CD14-positive monocyte (primary cell): Measurements from ENCODE around the gene SIRPA. TPM values are rescaled to one million over a fixed set of nuclear protein-coding genes. Genes with fewer than 3 reads are reported as not detected.

ENCODE experiments used
- DNase-seq, 3 donors: peaks; one replicate each; pipeline ENCODE4 v3.0.0-alpha.2; 2011 to 2022
- H2AFZ ChIP-seq: 2 replicates; pipeline ENCODE4 v1.6.0; 2012; ENCODE audit warnings: mild to moderate bottlenecking, low read depth, low read length, inconsistent platforms; ENCODE audit not compliant: insufficient read depth, poor library complexity, severe bottlenecking
- H3K27ac ChIP-seq, 2 donors: 1 replicate in 1 of 2; 2 replicates in 1 of 2; pipeline ENCODE4 v1.5.1; 2012 to 2013; ENCODE audit warnings: low read length in 2 of 2, control low read depth in 1 of 2, inconsistent platforms in 1 of 2, low read depth in 1 of 2, mild to moderate bottlenecking in 1 of 2
- H3K27me3 ChIP-seq, 2 donors: one replicate each; pipeline versions ENCODE4 v1.6.0 to v1.6.1; 2011 to 2013; ENCODE audit warnings: low read length in 2 of 2; ENCODE audit not compliant: control insufficient read depth in 2 of 2, insufficient read depth in 2 of 2
- H3K36me3 ChIP-seq, 2 donors: replicated peaks in 1 of 2; 1 replicate in 1 of 2; 2 replicates in 1 of 2; pipeline versions ENCODE4 v1.5.1 to v1.6.1; 2012 to 2013; ENCODE audit warnings: low read length in 2 of 2, control low read depth in 1 of 2, inconsistent platforms in 1 of 2, mild to moderate bottlenecking in 1 of 2; ENCODE audit not compliant: insufficient read depth in 2 of 2, control insufficient read depth in 1 of 2
- H3K4me1 ChIP-seq, 2 donors: 1 replicate in 1 of 2; 2 replicates in 1 of 2; pipeline versions ENCODE4 v1.5.1 to v1.6.1; 2012 to 2013; ENCODE audit warnings: low read length in 2 of 2, control low read depth in 1 of 2, inconsistent platforms in 1 of 2, mild to moderate bottlenecking in 1 of 2, moderate library complexity in 1 of 2; ENCODE audit not compliant: insufficient read depth in 2 of 2, control insufficient read depth in 1 of 2
- H3K4me2 ChIP-seq: replicated peaks from 2 replicates; pipeline ENCODE3; 2012; ENCODE audit warnings: low read length, moderate library complexity, mild to moderate bottlenecking; ENCODE audit not compliant: poor library complexity, severe bottlenecking; ENCODE audit errors: extremely low read depth
- H3K4me3 ChIP-seq, 3 experiments: fragments of 200-600 bp in 1 of 3; sonication (generic) in 1 of 3; replicated peaks in 1 of 3; 1 replicate in 2 of 3; 2 replicates in 1 of 3; pipeline ENCODE4 v1.5.1; 2011 to 2013; ENCODE audit warnings: low read length in 3 of 3, mild to moderate bottlenecking in 3 of 3, control low read depth in 2 of 3, low read depth in 2 of 3, inconsistent platforms in 1 of 3, moderate library complexity in 1 of 3
- H3K79me2 ChIP-seq: 2 replicates; pipeline ENCODE4 v1.6.0; 2012; ENCODE audit warnings: mild to moderate bottlenecking, control low read depth, inconsistent platforms, low read length, moderate library complexity; ENCODE audit not compliant: insufficient read depth
- H3K9ac ChIP-seq: 2 replicates; pipeline ENCODE4 v1.6.0; 2017; ENCODE audit warnings: low read length, mild to moderate bottlenecking; ENCODE audit not compliant: insufficient read depth, poor library complexity, severe bottlenecking
- H3K9me3 ChIP-seq, 2 donors: replicated peaks in 1 of 2; 1 replicate in 1 of 2; 2 replicates in 1 of 2; pipeline versions ENCODE4 v1.5.1 to v1.6.1; 2012 to 2013; ENCODE audit warnings: low read length in 2 of 2, control low read depth in 1 of 2; ENCODE audit not compliant: control insufficient read depth in 1 of 2, insufficient read depth in 1 of 2
- H4K20me1 ChIP-seq: 2 replicates; pipeline ENCODE4 v1.6.0; 2012; ENCODE audit warnings: mild to moderate bottlenecking, low read length, control low read depth, moderate library complexity; ENCODE audit not compliant: insufficient read depth
- H3K27ac Mint-ChIP-seq, 7 donors: one replicate each; pipeline ENCODE4 v1.8.0; 2020; ENCODE audit warnings: mild to moderate bottlenecking in 7 of 7, mixed read lengths in 7 of 7, moderate library complexity in 6 of 7, inconsistent platforms in 2 of 7
- H3K27me3 Mint-ChIP-seq, 3 donors: one replicate each; pipeline ENCODE4 v1.8.0; 2021 to 2022; ENCODE audit warnings: low read depth in 3 of 3, mild to moderate bottlenecking in 3 of 3, mixed read lengths in 3 of 3, moderate library complexity in 3 of 3, inconsistent platforms in 1 of 3
- H3K36me3 Mint-ChIP-seq, 2 donors: one replicate each; pipeline ENCODE4 v1.8.0; 2020; ENCODE audit warnings: mixed read lengths in 2 of 2, inconsistent platforms in 1 of 2, mild to moderate bottlenecking in 1 of 2
- H3K4me1 Mint-ChIP-seq: one replicate; pipeline ENCODE4 v1.8.0; 2020; ENCODE audit warnings: mild to moderate bottlenecking, mixed read lengths
- H3K4me3 Mint-ChIP-seq, 2 donors: one replicate each; pipeline ENCODE4 v1.8.0; 2020; ENCODE audit warnings: mild to moderate bottlenecking in 2 of 2, mixed read lengths in 2 of 2, moderate library complexity in 1 of 2
- H3K9me3 Mint-ChIP-seq, 7 donors: one replicate each; pipeline ENCODE4 v1.8.0; 2020 to 2022; ENCODE audit warnings: mixed read lengths in 7 of 7, mild to moderate bottlenecking in 6 of 7, moderate library complexity in 6 of 7, inconsistent platforms in 2 of 7
- WGBS: methylation state at CpG from one replicate; pipeline ENCODE4 v1.1.5; 2013; ENCODE audit warnings: missing lambda C conversion rate; ENCODE audit not compliant: insufficient coverage; 5-methylcytosine and 5-hydroxymethylcytosine counted together
- intact Hi-C, 2 donors: fragments of 100-400 bp; cut with micrococcal nuclease; formaldehyde crosslinking; loops; one replicate each; pipeline versions ENCODE4 v1.15.0 to v1.15.1; 2023
- polyA plus RNA-seq, 3 donors: library from polyadenylated mRNA; depleted of rRNA in 1 of 3; unstranded in 2 of 3; stranded (reverse) in 1 of 3; fragments of 300-500 nt in 2 of 3; fragments of >200 nt in 1 of 3; fragmentation: Illumina TruSeq in 2 of 3; gene quantifications; 1 replicate in 2 of 3; 2 replicates in 1 of 3; pipeline ENCODE4 v1.2.3, GENCODE V29; 2012 to 2021
- TF ChIP-seq, protein P1 (sequence below): fragments of 200-600 bp; IDR thresholded peaks from one replicate; pipeline ENCODE4 v1.8.0; 2022; ENCODE audit warnings: antibody characterized with exemption, mild to moderate bottlenecking

Gene SIRPA
- polyA plus RNA-seq, 3 donors, result 28.4 to 126 (median 58.3) TPM

DNA sequence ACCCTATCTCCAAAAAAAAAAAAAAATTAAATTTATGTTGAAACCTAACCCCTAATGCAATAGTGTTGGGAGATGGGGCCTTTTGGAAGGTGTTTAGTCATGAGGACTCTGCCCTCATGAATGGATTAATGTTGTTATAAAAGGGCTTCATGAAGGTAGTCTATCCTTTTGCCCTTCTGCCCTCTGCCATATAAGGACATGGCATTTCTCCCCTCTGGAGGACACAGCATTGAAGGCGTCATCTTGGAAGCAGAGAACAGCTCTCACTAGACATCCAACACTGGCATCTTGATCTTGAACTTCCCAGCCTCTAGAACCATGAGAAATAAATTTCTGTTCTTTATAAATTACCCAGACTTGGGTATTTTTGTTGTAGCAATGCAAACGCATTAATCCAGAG lies 63.2 kb downstream of the SIRPA start:
- no peak overlapping the region for H3K4me3 Mint-ChIP-seq
- no peak overlapping the region for H3K27ac ChIP-seq
- no peak overlapping the region for H3K27ac Mint-ChIP-seq
- H4K20me1 ChIP-seq, result no peaks in the 10 kb centered on the region
- H3K9ac ChIP-seq, result no peak overlapping the region
- no peaks in the 10 kb centered on the region for H3K36me3 ChIP-seq
- intact Hi-C loops, result no loop called here
- H3K4me2 ChIP-seq, result no peak overlapping the region
- H3K27me3 Mint-ChIP-seq, result peaks cover 0 to 3% (median 1%) of the 10 kb centered on the region in 3 donors
- H3K9me3 Mint-ChIP-seq, result peaks cover 0 to 2% (median 0%) of the 10 kb centered on the region in 7 donors
- peaks cover 23 to 28% of the 10 kb centered on the region in 2 donors for H3K4me1 ChIP-seq
- DNase-seq, result no peak
- no peak overlapping the region for H2AFZ ChIP-seq
- peaks cover 27% of the 10 kb centered on the region for H3K4me1 Mint-ChIP-seq
- no peak overlapping the region for H3K4me3 ChIP-seq
- no peaks in the 10 kb centered on the region for H3K36me3 Mint-ChIP-seq
- no peaks in the 10 kb centered on the region for H3K27me3 ChIP-seq
- no peaks in the 10 kb centered on the region for H3K9me3 ChIP-seq
- no CpG with 5 or more reads among the region's 2 CpGs for WGBS
- H3K79me2 ChIP-seq, result no peaks in the 10 kb centered on the region
- TF ChIP-seq, protein P1, sequence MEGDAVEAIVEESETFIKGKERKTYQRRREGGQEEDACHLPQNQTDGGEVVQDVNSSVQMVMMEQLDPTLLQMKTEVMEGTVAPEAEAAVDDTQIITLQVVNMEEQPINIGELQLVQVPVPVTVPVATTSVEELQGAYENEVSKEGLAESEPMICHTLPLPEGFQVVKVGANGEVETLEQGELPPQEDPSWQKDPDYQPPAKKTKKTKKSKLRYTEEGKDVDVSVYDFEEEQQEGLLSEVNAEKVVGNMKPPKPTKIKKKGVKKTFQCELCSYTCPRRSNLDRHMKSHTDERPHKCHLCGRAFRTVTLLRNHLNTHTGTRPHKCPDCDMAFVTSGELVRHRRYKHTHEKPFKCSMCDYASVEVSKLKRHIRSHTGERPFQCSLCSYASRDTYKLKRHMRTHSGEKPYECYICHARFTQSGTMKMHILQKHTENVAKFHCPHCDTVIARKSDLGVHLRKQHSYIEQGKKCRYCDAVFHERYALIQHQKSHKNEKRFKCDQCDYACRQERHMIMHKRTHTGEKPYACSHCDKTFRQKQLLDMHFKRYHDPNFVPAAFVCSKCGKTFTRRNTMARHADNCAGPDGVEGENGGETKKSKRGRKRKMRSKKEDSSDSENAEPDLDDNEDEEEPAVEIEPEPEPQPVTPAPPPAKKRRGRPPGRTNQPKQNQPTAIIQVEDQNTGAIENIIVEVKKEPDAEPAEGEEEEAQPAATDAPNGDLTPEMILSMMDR, result no peak

DNA sequence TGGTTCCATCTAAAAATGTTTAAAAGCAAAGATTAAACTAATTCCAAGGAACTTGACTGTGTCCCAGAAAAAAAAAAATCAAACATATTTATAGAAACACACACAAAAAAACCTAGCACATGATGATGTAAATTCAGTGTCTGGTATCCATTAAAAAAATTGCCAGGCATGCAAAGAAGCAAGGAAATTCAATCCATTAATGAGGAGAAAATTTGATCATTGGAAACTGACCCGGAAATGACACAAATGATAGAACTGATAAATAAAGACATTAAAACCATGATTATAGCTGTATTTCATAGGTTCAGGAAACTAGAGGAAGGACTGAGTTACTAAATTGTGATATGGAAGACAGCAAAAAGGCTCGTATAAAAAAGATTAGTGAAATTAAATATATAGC lies 63.9 kb downstream of the SIRPA start:
- H3K27ac Mint-ChIP-seq, result no peak overlapping the region
- WGBS, result no CpG with 5 or more reads among the region's 2 CpGs
- Histone ChIP-seq H3K4me2 (no peak overlapping the region), H2AFZ (no peak overlapping the region), H4K20me1 (no peaks in the 10 kb centered on the region), H3K9ac (no peak overlapping the region), H3K79me2 (no peaks in the 10 kb centered on the region), H3K9me3 (no peaks in the 10 kb centered on the region), H3K4me1 (peaks cover 23 to 28% of the 10 kb centered on the region in 2 donors), H3K27ac (no peak overlapping the region), H3K4me3 (no peak overlapping the region), H3K36me3 (no peaks in the 10 kb centered on the region), H3K27me3 (no peaks in the 10 kb centered on the region)
- H3K4me1 Mint-ChIP-seq, result peaks cover 29% of the 10 kb centered on the region
- intact Hi-C loops, result no loop called here
- TF ChIP-seq, protein P1, result no peak
- peaks cover 0 to 3% (median 1%) of the 10 kb centered on the region in 3 donors for H3K27me3 Mint-ChIP-seq
- no peak overlapping the region for H3K4me3 Mint-ChIP-seq
- H3K9me3 Mint-ChIP-seq, result peaks cover 0 to 2% (median 0%) of the 10 kb centered on the region in 7 donors
- no peaks in the 10 kb centered on the region for H3K36me3 Mint-ChIP-seq
- DNase-seq, result no peak
